HepG2 (cell line): ENCODE data around the gene CILP2. TPM values are rescaled to one million over a fixed set of nuclear protein-coding genes. Genes with fewer than 3 reads are reported as not detected.

Experiments used
- ATAC-seq: fragments of 200-7000 bp; cut with Tn5 transposase; 3 replicates; pipeline ENCODE4 v1.9.1; 2020; ENCODE audit warnings: mild to moderate bottlenecking, moderate library complexity
- BruUV-seq: library from RNA; stranded (reverse); fragments of 400-500 nt; replicated peaks from 2 replicates; lab custom pipeline; 2021; lab: Mats Ljungman, UMichigan
- CTCF ChIA-PET: fragments of 300-600 bp; formaldehyde crosslinking; extraction: SDS; loops from one replicate; lab custom pipeline; 2021; ENCODE audit warnings: low total read pairs, inconsistent platforms, low intra/inter-chr PET ratio; lab: Yijun Ruan, JAX
- POLR2A ChIA-PET: fragments of 350-600 bp; sonication (Branson Sonifier 250); formaldehyde crosslinking; loops from one replicate; lab custom pipeline; 2020; ENCODE audit warnings: antibody characterized with exemption, inconsistent platforms; lab: Yijun Ruan, JAX
- DNase-seq: peaks from one replicate; pipeline ENCODE4 v3.0.0-alpha.2; 2015; ENCODE audit warnings: low spot score
- FAIRE-seq: peaks from 3 replicates; lab custom pipeline; 2011; peaks lifted over from hg19 to GRCh38; lab: Jason Lieb, UNC
- H2AFZ ChIP-seq: one replicate; pipeline ENCODE4 v1.6.1; 2011; ENCODE audit warnings: low read length, inconsistent platforms
- H3K27ac ChIP-seq: fragments of 300-600 bp; 3 replicates; pipeline ENCODE4 v1.8.0; 2011; ENCODE audit warnings: mixed run types, mild to moderate bottlenecking, mixed read lengths, low read length, inconsistent platforms; ENCODE audit not compliant: insufficient read depth; ENCODE audit errors: extremely low read length
- H3K27me3 ChIP-seq, 2 experiments: fragments of 200-600 bp in 1 of 2; 2 replicates in 1 of 2; 3 replicates in 1 of 2; pipeline versions ENCODE4 v1.6.0 to v1.8.0; 2011; ENCODE audit warnings: low read length in 2 of 2, mild to moderate bottlenecking in 2 of 2, moderate library complexity in 2 of 2, inconsistent platforms in 1 of 2; ENCODE audit not compliant: insufficient read depth in 2 of 2, control insufficient read depth in 1 of 2
- H3K36me3 ChIP-seq, 2 experiments: fragments of 200-600 bp in 1 of 2; replicated peaks in 1 of 2; 2 replicates in 1 of 2; 3 replicates in 1 of 2; pipeline versions ENCODE4 v1.5.1 to v1.8.0; 2011; ENCODE audit warnings: low read length in 2 of 2, inconsistent platforms in 1 of 2; ENCODE audit not compliant: insufficient read depth in 2 of 2, control insufficient read depth in 1 of 2
- H3K4me1 ChIP-seq: 2 replicates; pipeline ENCODE4 v1.5.1; 2012; ENCODE audit warnings: low read length, inconsistent platforms; ENCODE audit not compliant: insufficient read depth
- H3K4me2 ChIP-seq: 2 replicates; pipeline ENCODE4 v1.6.0; 2011; ENCODE audit warnings: low read depth, low read length, inconsistent platforms
- H3K4me3 ChIP-seq, 3 experiments: fragments of 200-600 bp in 1 of 3; sonication (generic), shearing (Covaris generic) in 1 of 3; replicated peaks in 1 of 3; 2 replicates each; pipeline ENCODE4 v1.5.1; 2011 to 2016; ENCODE audit warnings: low read length in 3 of 3, inconsistent platforms in 2 of 3, low read depth in 2 of 3, mild to moderate bottlenecking in 2 of 3, control low read depth in 1 of 3, mixed read lengths in 1 of 3; ENCODE audit not compliant: insufficient read depth in 1 of 3
- H3K79me2 ChIP-seq: one replicate; pipeline ENCODE4 v1.6.1; 2011; ENCODE audit warnings: low read length, inconsistent platforms; ENCODE audit not compliant: insufficient read depth
- H3K9ac ChIP-seq: 2 replicates; pipeline ENCODE4 v1.6.0; 2011; ENCODE audit warnings: mild to moderate bottlenecking, low read depth, low read length, inconsistent platforms; ENCODE audit not compliant: insufficient read depth
- H3K9me3 ChIP-seq: 2 replicates; pipeline ENCODE4 v1.5.1; 2012; ENCODE audit warnings: mild to moderate bottlenecking, low read length
- H4K20me1 ChIP-seq: 2 replicates; pipeline ENCODE4 v1.6.0; 2011; ENCODE audit warnings: inconsistent platforms, mild to moderate bottlenecking, low read length, moderate library complexity; ENCODE audit not compliant: insufficient read depth
- AGO2 ChIP-seq: fragments of 200-400 bp; formaldehyde crosslinking; optimal IDR thresholded peaks from 2 replicates; pipeline ENCODE3; 2017; ENCODE audit warnings: mild to moderate bottlenecking, low read depth, low read length, moderate library complexity
- EHMT2 ChIP-seq: fragments of 200-600 bp; sonication (generic); IDR thresholded peaks from 2 replicates; pipeline ENCODE4 v1.7.0; 2017; ENCODE audit warnings: antibody characterized with exemption, low read depth, low read length, borderline replicate concordance
- THAP7 ChIP-seq: sonication (generic); formaldehyde crosslinking; IDR thresholded peaks from 2 replicates; pipeline ENCODE4 v1.8.1; 2023; ENCODE audit warnings: mild to moderate bottlenecking, missing genetic modification reagents
- ZNF687 ChIP-seq: sonication (generic); formaldehyde crosslinking; IDR thresholded peaks from 2 replicates; pipeline ENCODE4 v1.5.1; 2020; ENCODE audit warnings: mild to moderate bottlenecking, missing genetic modification reagents, moderate library complexity
- WGBS: methylation state at CpG from one replicate; pipeline ENCODE4 v1.1.6; 2017; ENCODE audit warnings: low lambda C conversion rate; 5-methylcytosine and 5-hydroxymethylcytosine counted together
- in situ Hi-C: cut with HindIII; loops from 2 replicates; pipeline ENCODE4 v1.10.0; 2017; ENCODE audit warnings: low pct_unique_long_range_greater_than_20kb; ENCODE audit not compliant: extremely low pct_ligation_motif_present
- intact Hi-C: fragments of 100-400 bp; cut with micrococcal nuclease; formaldehyde crosslinking; loops from one replicate; pipeline ENCODE4 v1.10.0; 2022; ENCODE audit not compliant: unreplicated experiment
- polyA plus RNA-seq, 8 experiments: library from polyadenylated mRNA; depleted of rRNA in 3 of 8; stranded (reverse) in 7 of 8; unstranded in 1 of 8; fragments of >200 nt; fragmentation: Illumina TruSeq in 4 of 8; extraction: Trizol in 4 of 8; gene quantifications; 2 replicates each; pipeline versions ENCODE4 v1.2.1 to v1.2.3, GENCODE V29; 2011 to 2016; ENCODE audit warnings: low read depth in 4 of 8, missing spikeins in 1 of 8, mixed read lengths in 1 of 8; ENCODE audit not compliant: insufficient read depth in 1 of 8
- total RNA-seq, 5 experiments: library from RNA; depleted of rRNA; stranded (reverse); fragments of >200 nt; fragmentation: Illumina TruSeq; extraction: Trizol; gene quantifications; 2 replicates each; pipeline ENCODE4 v1.2.3, GENCODE V29; 2016; ENCODE audit warnings: low read depth in 1 of 5

CILP2 gene
- total and polyA plus RNA-seq, 2 of the 13 experiments (the other 11 are each of a cell fraction or from before 2014, with no cell fraction given), result 0.09 to 0.37 TPM

GRCh38 chr19:19492026-19492610 lies 45.9 kb upstream of the CILP2 start:
- BruUV-seq, result no TSS peak
- peaks cover 24 to 48% of the 10 kb centered on the region in 2 experiments; a peak in 4 of 5 replicates for H3K36me3 ChIP-seq
- DNase-seq, result no peak
- intact Hi-C loops (no loop called here), in situ Hi-C loops (loop anchor here (5.0 kb wide), 1 partner anchor 125 kb away; no protein-coding TSS in a partner anchor)
- no peak overlapping the region for H3K9ac ChIP-seq
- H3K9me3 ChIP-seq, result no peaks in the 10 kb centered on the region
- H3K27me3 ChIP-seq, result no peaks in the 10 kb centered on the region; a peak in 1 of 5 replicates
- no peak overlapping the region for H3K27ac ChIP-seq
- H3K4me1 ChIP-seq, result peaks cover 36% of the 10 kb centered on the region
- WGBS, result 95% methylated on average over 11 of the region's 21 CpGs
- no peak for FAIRE-seq
- CTCF ChIA-PET, result no interaction called here
- no peak overlapping the region for H2AFZ ChIP-seq
- POLR2A ChIA-PET, result no interaction called here
- H3K79me2 ChIP-seq, result peaks cover 6% of the 10 kb centered on the region
- ATAC-seq, result no peak
- H3K4me2 ChIP-seq, result no peak overlapping the region
- H3K4me3 ChIP-seq, result no peak overlapping the region
- TF ChIP-seq ZNF687 (CRISPR knock-in tag), result 0 out of 2 replicates have a peak, but pooled peaks have one; percentile 10
- TF ChIP-seq AGO2, result peak; percentile 38
- TF ChIP-seq THAP7 (CRISPR knock-in tag), result no peak
- no peak for TF ChIP-seq EHMT2
- TF ChIP-seq, all 625 proteins: peak for 2
- H4K20me1 ChIP-seq, result peaks cover under 1% of the 10 kb centered on the region; the same call in 1 of the 2 replicates
